GM18505 (cell line): Measurements from ENCODE around the gene ESAM.

Experiments used
- ATAC-seq: cut with Tn5 transposase; IDR thresholded peaks from one replicate; pipeline ENCODE4 v1.9.1; 2021; ENCODE audit not compliant: unreplicated experiment
- POLR2A ChIP-seq: IDR thresholded peaks from 4 replicates; pipeline ENCODE4 v1.6.1; 2011; ENCODE audit warnings: borderline replicate concordance; ENCODE audit not compliant: insufficient read depth, insufficient read length; ENCODE audit errors: extremely low read depth

The ESAM gene

DNA sequence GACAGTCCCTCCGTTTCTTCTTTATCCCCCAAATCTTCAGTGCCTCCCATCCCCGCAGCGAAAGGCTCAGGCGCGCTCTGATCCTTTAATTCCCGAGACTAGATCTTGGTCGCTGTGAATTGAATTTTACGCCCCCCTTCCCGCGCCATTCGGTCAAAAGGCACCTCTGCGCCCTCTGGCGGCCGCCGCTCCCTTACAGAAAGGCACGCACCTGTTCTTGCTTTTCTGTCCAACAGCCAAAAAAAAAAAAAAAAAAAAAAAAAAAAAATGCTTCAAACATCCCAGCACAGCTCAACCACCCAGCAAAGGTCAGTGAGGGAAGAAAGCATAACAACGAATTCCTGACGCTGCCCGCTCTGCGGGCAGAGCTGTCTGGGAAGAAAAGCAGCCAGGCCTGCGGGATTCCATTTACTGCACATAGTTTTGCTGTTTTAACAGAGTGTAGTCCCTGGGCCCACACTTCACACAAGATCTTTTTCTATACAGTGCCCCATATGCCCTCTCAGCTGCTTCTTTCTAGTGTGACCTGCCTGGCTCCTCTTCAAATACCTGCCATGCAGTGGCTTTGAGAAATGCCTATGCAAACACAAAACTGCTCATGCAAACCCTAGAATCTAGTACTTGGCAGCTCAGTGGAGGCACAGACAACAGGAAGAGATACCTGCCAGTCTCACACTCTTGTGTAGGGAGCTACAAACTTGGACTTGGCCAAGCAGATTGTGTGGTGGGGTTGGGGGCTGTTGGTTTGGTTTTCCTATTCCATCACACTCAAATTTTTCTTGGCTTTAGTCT is 1.3 kb upstream of the ESAM start:
- no peak for ATAC-seq
- no peak for TF ChIP-seq POLR2A

DNA sequence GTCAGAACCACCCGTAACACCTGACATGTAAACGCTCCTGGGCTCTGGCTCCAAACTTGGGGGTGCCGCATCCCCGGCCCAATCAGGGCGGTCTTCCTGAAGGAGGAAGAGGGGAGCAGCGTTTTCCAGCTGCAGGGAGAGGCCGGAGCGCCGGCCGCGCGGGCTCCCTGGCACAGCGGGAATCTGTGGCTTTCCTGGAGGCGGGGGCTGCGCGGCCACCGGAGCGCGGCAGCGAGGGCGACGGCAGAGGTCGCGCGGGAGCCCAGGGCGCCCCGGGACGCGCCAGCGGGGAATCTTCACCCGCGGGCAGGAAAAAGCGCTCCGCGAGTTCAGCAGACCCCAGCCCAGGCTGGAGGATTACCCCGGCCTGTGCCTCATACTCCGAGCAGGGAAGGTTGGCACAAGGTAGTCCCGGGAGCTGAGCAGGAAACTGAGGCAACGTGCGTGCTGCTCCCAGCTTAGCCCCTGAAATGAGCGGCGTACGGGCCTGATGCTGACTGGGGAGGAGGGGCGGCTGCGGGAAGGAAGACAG is 600 bp upstream of the ESAM start:
- no peak for TF ChIP-seq POLR2A
- ATAC-seq = peak; percentile 20

GRCh38 chr11:124761301-124762104 is 587 bp downstream of the ESAM start:
- no peak for TF ChIP-seq POLR2A
- ATAC-seq = peak; percentile 1

DNA sequence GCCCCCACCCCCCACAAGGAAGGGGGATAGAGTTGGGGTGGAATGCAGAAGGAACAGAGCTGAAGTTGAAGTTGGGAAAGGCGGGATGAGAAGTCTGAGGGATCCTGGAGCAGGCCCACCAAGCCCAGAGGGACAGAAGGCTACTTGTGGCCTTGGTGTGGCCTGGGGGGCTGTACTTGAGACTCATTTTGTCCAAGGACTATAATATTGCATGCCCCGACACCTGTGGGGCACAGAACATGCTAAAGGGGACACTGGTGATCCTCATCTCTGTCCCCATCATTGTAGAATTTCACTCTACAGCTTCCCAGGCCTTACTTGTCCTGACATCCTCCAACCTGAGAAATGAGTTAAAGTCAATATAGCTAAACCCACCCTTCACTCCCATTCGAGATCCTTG is 1.3 kb downstream of the ESAM start:
- no peak for TF ChIP-seq POLR2A

GRCh38 chr11:124760205-124760652 is 1.9 kb downstream of the ESAM start:
- peak; percentile 28 for ATAC-seq

More for the DNA sequence above, 1.3 kb downstream of the ESAM start:
- no peak for ATAC-seq

DNA sequence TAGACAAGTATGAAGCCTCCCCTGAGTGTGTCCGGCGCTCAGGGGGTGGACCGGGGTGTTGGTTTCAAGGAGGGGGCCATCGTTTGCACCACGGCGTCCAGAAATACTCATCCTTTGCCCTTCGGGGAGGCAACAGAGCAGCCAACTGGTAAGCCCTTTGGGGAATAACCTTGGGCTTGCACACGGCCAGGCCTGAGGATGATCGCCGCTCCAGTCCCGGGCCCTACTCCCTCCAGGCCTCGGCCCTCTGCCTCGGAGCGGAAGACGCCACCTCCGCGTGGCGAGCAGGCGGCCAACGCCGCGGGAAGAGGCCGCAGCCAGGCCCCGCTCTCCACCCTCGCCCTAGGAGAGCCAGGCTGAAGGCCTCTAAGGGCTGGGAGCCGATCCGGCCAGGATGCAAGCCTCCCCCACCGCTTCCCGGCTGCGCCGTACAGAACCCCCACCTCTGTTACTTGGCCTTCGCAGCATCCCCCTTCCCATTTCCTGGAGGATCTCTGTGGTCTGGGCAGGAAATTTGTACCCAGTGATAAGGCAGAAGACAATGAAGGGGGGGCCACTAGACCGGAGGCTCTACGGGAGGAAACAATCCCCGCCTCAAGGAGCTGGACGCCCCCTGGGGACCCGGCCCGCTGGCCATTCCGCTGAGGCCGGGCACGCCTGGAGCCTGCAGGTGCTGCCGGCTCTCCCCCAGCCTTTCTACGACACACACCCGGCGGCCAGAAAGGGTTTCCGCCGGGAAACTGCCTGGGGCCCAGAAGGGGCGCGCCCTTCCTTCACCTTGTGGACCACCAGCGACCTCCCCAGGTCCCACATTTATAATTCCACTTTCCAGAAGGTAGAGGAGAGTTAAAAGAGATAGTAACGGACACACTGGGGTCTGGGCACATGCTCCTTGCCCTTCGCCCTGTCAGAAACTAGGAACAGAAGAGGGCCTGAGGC is 2.6 kb downstream of the ESAM start:
- no peak for TF ChIP-seq POLR2A
- ATAC-seq = no peak

More at GRCh38 chr11:124760205-124760652, 1.9 kb downstream of the ESAM start:
- peak; percentile 57 for TF ChIP-seq POLR2A

DNA sequence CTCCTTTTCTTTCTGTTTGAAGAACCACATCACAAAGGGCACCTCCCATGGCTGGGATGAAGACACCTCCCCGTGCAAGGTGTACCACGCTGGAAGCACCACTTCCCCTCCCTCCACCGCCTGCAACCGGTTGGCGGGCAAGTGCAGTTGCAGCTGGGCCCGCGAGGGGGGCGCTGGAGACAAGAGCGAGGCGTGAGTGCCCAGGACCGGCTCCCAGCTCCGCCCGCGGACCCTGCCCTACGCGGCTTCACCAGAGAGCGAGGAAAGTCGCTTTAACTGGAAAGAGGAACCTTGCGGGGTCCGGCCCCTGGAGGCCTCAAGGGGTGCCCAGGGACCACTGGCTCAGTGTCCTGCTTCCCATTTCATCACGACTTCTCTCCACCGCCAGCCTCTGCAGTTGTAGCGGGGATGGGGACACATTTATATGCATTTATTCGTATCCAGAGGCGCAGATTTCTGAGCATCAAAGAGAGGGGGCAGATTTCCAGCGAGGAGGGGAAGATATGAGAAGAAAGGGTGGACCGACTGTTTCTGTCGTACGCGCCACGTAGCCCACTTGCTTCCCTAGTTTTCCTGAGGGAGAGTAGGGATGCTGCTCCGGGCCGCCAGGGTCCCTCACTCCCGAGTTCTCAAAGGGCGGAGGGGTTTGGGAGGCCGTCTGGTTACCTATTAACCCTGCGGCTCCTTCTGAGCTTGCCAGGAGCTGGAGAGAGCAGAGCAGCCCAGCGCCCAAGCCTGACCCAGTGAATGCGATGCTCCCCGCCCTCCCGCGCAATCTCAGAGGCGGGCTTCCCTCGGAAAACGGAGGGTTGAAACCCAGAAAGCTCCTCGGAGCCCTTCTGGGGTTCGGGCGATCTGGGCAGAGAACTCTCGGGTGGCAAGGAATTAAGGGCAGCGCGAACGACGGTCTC is 3.5 kb downstream of the ESAM start:
- TF ChIP-seq POLR2A = no peak
- peak; percentile 44 for ATAC-seq

GRCh38 chr11:124757320-124757719 is 4.8 kb downstream of the ESAM start:
- ATAC-seq = no peak
- no peak for TF ChIP-seq POLR2A

GRCh38 chr11:124756753-124757227 is 5.3 kb downstream of the ESAM start:
- no peak for TF ChIP-seq POLR2A
- ATAC-seq = no peak

GRCh38 chr11:124756033-124756752 is 5.9 kb downstream of the ESAM start:
- no peak for TF ChIP-seq POLR2A
- no peak for ATAC-seq

DNA sequence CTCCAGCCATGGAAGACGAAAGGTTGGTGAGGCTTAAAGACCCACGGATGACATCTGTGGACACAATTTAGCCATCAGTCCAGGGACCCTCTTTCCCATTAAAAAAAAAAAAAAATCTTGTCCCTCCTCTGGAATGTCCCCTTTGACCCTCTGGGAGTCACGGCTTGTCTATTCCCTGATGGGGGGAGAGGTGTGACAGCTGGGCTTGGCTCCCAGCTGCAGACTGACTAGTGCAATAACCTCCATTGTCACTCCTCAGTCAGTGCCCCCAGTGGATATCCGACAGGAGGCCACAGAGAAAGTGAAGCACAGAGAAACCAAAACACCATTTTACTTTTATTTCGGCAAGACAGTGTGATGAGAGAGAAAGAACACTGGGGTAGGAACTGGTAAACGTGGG is 7.4 kb downstream of the ESAM start:
- ATAC-seq = no peak
- TF ChIP-seq POLR2A = no peak

GRCh38 chr11:124754309-124754708 is 7.8 kb downstream of the ESAM start:
- ATAC-seq = no peak
- TF ChIP-seq POLR2A = no peak

GRCh38 chr11:124753624-124754023 is 8.5 kb downstream of the ESAM start:
- no peak for TF ChIP-seq POLR2A
- ATAC-seq = no peak
